Activated CD4-positive, alpha-beta T cell treated with anti-CD3 and anti-CD28 coated beads, Interleukin-2, amount 50 U/mL, for 16 hours (primary cell): ENCODE measurements around the gene MCOLN1.

Experiments used
- DNase-seq: peaks from one replicate; pipeline ENCODE4 v3.0.0-alpha.2; 2020

The MCOLN1 gene

DNA sequence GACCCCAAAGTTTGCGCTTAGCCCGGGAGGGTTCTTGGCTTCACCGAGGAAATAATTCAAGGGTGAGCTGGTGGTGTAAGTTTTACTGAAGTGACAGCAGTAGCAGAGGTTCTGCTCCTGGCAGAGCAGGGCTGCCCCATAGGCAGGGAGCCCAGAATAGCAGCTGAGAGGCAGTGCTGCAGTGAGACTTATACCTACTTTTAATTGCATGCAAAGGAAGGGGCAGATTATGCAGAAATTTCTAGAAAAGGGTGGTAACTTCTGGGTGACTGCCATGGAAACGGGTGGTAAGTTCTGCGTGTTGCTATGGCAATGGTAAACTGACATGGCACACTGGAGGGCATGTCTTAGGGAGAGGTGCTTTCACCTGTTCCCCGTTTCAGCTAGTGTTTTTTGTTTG lies 55.7 kb downstream of the MCOLN1 start:
- DNase-seq, result no peak

DNA sequence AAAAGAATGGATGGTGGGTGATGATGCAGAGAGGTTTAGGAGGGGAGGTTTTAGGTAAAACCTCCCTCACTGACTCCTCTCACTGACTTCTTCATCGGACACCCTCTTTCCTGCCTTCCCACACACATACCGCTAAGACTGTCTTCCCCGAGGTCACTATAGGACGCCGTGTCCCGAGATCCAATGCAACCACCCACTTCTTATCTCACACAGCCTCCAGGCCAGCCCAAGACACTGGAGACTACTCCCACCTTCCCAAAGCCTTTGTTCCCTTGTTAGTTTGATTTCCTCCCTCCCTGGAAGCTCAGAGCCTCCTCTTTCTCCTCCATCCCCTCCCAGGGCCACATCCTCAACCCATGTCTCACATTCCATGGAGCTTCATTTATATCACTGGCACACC lies 56.8 kb downstream of the MCOLN1 start:
- no peak for DNase-seq

DNA sequence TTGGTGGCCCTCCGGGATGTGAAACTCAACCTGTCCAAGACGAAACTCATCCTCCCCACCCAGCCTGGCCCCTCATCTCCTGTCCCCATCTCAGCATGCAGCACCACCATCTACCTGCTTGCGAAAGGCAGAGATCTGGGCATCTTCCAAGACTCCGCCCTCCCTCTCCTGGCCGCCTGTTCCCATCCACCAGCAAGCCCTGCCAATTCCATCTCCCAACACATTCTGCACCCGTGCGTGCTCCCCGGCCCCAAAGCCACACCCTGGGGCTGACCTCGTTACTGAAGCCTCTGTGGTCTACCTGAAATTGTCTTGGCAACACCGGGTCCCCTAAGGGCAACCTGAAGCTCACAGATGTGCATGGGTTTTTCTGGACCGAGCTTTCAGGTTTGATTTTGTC lies 60.0 kb downstream of the MCOLN1 start:
- no peak for DNase-seq
